OCI-LY7 (cell line): ENCODE measurements around the gene SEMA3E. TPM values are rescaled to one million over a fixed set of nuclear protein-coding genes. Genes with fewer than 3 reads are reported as not detected.

Source experiments
- BruUV-seq: library from RNA; stranded (reverse); fragments of 400-500 nt; replicated peaks from 2 replicates; lab custom pipeline; 2021; lab: Mats Ljungman, UMichigan
- CTCF ChIA-PET: fragments of 300-600 bp; sonication (Branson Sonifier 250); formaldehyde crosslinking; loops from one replicate; lab custom pipeline; 2022; ENCODE audit warnings: antibody characterized with exemption; ENCODE audit not compliant: unreplicated experiment; lab: Charles Lee
- POLR2A ChIA-PET: fragments of 300-600 bp; sonication (Branson Sonifier 250); formaldehyde crosslinking; loops from one replicate; lab custom pipeline; 2022; ENCODE audit warnings: antibody characterized with exemption; lab: Charles Lee
- DNase-seq: peaks from one replicate; pipeline ENCODE4 v3.0.0-alpha.2; 2015; ENCODE audit warnings: low spot score
- H2AFZ ChIP-seq: fragments of 200-600 bp; sonication (generic), shearing (Covaris generic); 2 replicates; pipeline ENCODE4 v1.6.1; 2014; ENCODE audit warnings: mild to moderate bottlenecking, antibody characterized with exemption, low read length, moderate library complexity
- H3K27ac ChIP-seq: fragments of 200-600 bp; sonication (generic); 2 replicates; pipeline ENCODE4 v1.5.1; 2014; ENCODE audit warnings: mixed run types, low read depth, mild to moderate bottlenecking, moderate library complexity, low read length, inconsistent platforms; ENCODE audit not compliant: poor library complexity, severe bottlenecking
- H3K36me3 ChIP-seq: fragments of 200-600 bp; sonication (generic); 2 replicates; pipeline ENCODE4 v1.6.1; 2014; ENCODE audit warnings: mild to moderate bottlenecking, antibody characterized with exemption, low read length, moderate library complexity, mixed read lengths; ENCODE audit not compliant: insufficient read depth
- H3K4me1 ChIP-seq: fragments of 200-600 bp; sonication (generic); 2 replicates; pipeline ENCODE4 v1.5.1; 2014; ENCODE audit warnings: mild to moderate bottlenecking, low read length; ENCODE audit not compliant: insufficient read depth, poor library complexity, severe bottlenecking
- H3K4me2 ChIP-seq: fragments of 200-600 bp; sonication (generic); 2 replicates; pipeline ENCODE4 v1.6.1; 2014; ENCODE audit warnings: mild to moderate bottlenecking, low read length
- H3K4me3 ChIP-seq: fragments of 200-600 bp; sonication (generic); 2 replicates; pipeline ENCODE4 v1.5.1; 2014; ENCODE audit warnings: mild to moderate bottlenecking, low read depth, low read length; ENCODE audit not compliant: poor library complexity, severe bottlenecking
- H3K79me2 ChIP-seq: fragments of 200-600 bp; sonication (generic); 2 replicates; pipeline ENCODE4 v1.6.1; 2016; ENCODE audit warnings: low read depth, mild to moderate bottlenecking, low read length, moderate library complexity, mixed read lengths; ENCODE audit not compliant: insufficient read depth
- H3K9me2 ChIP-seq: fragments of 200-600 bp; sonication (generic); 2 replicates; pipeline ENCODE4 v1.6.1; 2016; ENCODE audit warnings: mild to moderate bottlenecking, low read length, mixed read lengths; ENCODE audit not compliant: insufficient read depth
- H3K9me3 ChIP-seq: fragments of 200-600 bp; sonication (generic); 2 replicates; pipeline ENCODE4 v1.6.1; 2014; ENCODE audit warnings: mild to moderate bottlenecking, mixed run types, low read length, mixed read lengths
- H4K20me1 ChIP-seq: fragments of 200-600 bp; sonication (generic); 2 replicates; pipeline ENCODE4 v1.6.1; 2014; ENCODE audit warnings: mild to moderate bottlenecking, antibody characterized with exemption, low read length, moderate library complexity, mixed read lengths; ENCODE audit not compliant: insufficient read depth
- CTCF ChIP-seq: fragments of 200-600 bp; sonication (generic); conservative IDR thresholded peaks from 2 replicates; pipeline ENCODE4 v1.5.1; 2014; ENCODE audit warnings: mild to moderate bottlenecking, antibody characterized with exemption, low read length, moderate library complexity, mixed read lengths
- EZH2phosphoT487 ChIP-seq: fragments of 200-600 bp; sonication (generic); IDR thresholded peaks from 2 replicates; pipeline ENCODE4 v1.6.1; 2018; ENCODE audit warnings: low read depth, borderline replicate concordance, mild to moderate bottlenecking, mixed run types, antibody characterized with exemption, low read length, moderate library complexity, mixed read lengths
- intact Hi-C: fragments of 100-400 bp; cut with micrococcal nuclease; formaldehyde crosslinking; loops from one replicate; pipeline ENCODE4 v1.10.0; 2022; ENCODE audit not compliant: unreplicated experiment
- total RNA-seq, 2 experiments: library from RNA; depleted of rRNA in 1 of 2; stranded (reverse); fragments of >200 nt in 1 of 2; shearing (Covaris generic) in 1 of 2; gene quantifications; 2 replicates each; pipeline ENCODE4 v1.2.3, GENCODE V29; 2014 to 2022

Gene SEMA3E
- total RNA-seq, 2 experiments from 2014 or later: 0.06 TPM; not detected in 1

DNA sequence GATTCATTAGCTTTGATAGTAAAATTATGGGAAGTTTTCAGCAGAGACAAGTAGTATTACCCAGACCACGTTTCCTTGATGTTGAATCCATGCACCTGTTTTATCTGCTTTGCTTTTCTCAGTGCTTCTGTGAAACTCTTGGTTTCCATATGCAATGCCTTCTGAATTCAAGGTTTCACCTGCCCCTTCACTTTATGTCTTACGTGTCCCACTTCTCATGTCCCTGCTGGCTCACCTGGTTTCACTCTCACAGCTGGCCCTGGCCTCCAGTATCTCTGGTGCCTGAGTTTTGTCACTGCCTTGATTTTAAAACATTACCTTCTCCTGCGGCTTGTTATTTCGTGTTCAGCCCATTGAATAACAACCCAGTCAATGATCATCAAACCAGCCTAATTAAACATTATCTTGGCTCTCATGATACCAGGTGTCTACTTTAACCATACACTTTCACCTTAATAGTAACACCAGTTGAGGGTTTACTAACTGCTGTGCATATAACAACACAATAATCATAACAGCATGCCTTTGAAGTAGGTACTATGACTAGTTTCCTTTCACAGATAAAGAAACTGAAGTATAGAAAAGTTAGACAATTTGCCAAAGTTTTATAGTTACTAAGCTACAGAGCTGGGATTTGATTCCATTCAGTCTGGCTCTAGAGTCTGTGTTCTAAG, 310.5 kb downstream of the SEMA3E start:
- Histone ChIP-seq H3K9me3 (no peaks in the 10 kb centered on the region), H4K20me1 (no peaks in the 10 kb centered on the region), H3K4me1 (no peaks in the 10 kb centered on the region), H3K4me2 (no peak overlapping the region), H3K27ac (no peak overlapping the region), H3K4me3 (no peak overlapping the region), H2AFZ (no peak overlapping the region), H3K36me3 (no peaks in the 10 kb centered on the region), H3K9me2 (no peaks in the 10 kb centered on the region), H3K79me2 (no peaks in the 10 kb centered on the region)
- no TSS peak for BruUV-seq
- POLR2A ChIA-PET: no interaction called here
- no peak for DNase-seq
- CTCF ChIA-PET: no interaction called here
- TF ChIP-seq CTCF (no peak), EZH2phosphoT487 (no peak)
- intact Hi-C loops: no loop called here

- Histone ChIP-seq H3K36me3 (no peaks in the 10 kb centered on the region), H3K27ac (no peak overlapping the region), H3K9me3 (no peaks in the 10 kb centered on the region), H3K79me2 (no peaks in the 10 kb centered on the region), H2AFZ (no peak overlapping the region), H4K20me1 (no peaks in the 10 kb centered on the region), H3K4me1 (no peaks in the 10 kb centered on the region), H3K4me3 (no peak overlapping the region), H3K4me2 (no peak overlapping the region), H3K9me2 (no peaks in the 10 kb centered on the region)
- ChIA-PET CTCF (no interaction called here), POLR2A (no interaction called here)
- intact Hi-C loops: no loop called here
- no TSS peak for BruUV-seq
- DNase-seq: no peak
- TF ChIP-seq EZH2phosphoT487: no peak
Observed at GRCh38 chr7:83337050-83337449, 311.9 kb downstream of the SEMA3E start.

DNA sequence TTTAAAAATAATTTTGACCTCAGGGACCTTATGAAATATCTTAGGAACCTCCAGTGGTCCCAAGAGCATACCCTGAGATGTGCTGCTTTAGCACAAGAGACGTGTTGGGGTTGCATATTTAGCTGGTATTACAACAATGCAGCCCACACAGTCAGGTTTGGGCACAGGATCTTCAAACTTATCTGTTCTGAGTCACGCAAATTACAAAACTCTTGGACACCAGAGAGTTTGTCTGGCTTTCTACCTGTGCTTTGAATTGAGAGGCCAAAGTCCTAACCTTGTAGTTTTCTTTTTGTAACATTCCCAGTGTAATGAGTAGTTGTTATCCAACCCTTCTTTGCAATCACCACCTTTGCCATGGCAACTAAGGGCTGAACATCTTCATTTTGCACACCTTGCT, 322.7 kb downstream of the SEMA3E start:
- Histone ChIP-seq H3K4me3 (no peak overlapping the region), H3K4me1 (no peaks in the 10 kb centered on the region), H3K4me2 (no peak overlapping the region), H3K79me2 (no peaks in the 10 kb centered on the region), H3K9me3 (no peaks in the 10 kb centered on the region), H3K9me2 (no peaks in the 10 kb centered on the region), H4K20me1 (no peaks in the 10 kb centered on the region), H2AFZ (no peak overlapping the region), H3K27ac (no peak overlapping the region), H3K36me3 (no peaks in the 10 kb centered on the region)
- TF ChIP-seq EZH2phosphoT487 (no peak), CTCF (no peak)
- DNase-seq: no peak
- ChIA-PET POLR2A (no interaction called here), CTCF (no interaction called here)
- BruUV-seq: no TSS peak
- intact Hi-C loops: no loop called here
